Measurements from ENCODE around the gene NFIX. TPM values are rescaled to one million over a fixed set of nuclear protein-coding genes. Genes with fewer than 3 reads are reported as not detected.

The NFIX gene
- total and polyA plus RNA-seq, 9 of the 15 experiments (the other 6 are each of a cell fraction or from before 2014, with no cell fraction given) = 0.28 to 26.8 (median 5.4) TPM

DNA sequence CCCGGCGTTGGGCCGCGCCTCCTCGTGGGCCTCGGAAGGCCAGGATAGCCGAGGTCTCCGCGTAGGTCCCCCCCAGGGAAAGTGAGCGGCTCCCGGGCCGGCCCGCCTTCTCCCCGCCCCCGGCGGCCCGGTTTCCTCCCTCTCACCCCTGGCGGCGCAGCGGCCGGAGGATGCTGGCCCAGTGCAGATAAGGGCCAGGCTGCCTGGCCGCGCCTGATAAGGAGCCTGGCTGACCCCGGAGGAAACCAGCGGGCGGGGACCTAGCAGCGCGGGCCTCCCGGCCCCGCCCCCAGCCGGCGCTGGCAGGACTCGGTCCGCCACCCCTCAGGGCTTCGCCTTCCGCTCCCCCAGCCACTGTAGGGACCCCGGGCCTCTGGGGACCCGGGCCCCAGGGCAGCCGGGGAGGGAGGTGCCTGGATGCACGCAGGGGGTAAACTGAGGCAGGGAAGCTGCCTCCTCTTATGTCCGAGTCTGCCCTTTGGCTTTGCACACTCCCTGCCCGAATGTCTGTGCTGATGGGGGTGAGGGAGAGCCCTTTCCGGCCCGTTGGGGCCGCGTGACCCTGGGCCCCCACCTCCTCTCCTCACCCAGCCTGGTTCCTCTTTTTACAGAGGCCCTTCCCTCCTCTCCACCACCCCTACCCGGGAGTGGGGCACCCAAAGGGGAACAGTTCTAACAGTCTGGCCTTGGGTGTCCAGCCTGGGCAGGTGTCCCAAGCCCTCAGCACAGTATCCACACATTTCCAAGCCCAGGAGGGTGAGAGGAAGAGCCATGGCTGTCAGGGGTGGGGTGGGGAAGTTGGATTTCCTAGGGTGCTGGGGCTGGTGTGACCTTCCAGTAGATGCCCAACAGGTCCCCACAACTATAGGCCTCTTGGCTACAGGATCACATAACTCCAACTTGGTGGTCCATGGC is 107.6 kb downstream of the NFIX start, which contains the start of gene LYL1 (continued):
- TF ChIP-seq, protein P1, sequence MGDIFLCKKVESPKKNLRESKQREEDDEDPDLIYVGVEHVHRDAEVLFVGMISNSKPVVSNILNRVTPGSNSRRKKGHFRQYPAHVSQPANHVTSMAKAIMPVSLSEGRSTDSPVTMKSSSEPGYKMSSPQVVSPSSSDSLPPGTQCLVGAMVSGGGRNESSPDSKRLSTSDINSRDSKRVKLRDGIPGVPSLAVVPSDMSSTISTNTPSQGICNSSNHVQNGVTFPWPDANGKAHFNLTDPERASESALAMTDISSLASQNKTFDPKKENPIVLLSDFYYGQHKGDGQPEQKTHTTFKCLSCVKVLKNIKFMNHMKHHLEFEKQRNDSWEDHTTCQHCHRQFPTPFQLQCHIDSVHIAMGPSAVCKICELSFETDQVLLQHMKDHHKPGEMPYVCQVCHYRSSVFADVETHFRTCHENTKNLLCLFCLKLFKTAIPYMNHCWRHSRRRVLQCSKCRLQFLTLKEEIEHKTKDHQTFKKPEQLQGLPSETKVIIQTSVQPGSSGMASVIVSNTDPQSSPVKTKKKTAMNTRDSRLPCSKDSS (IDR thresholded peaks at IDR 0.05; ENCODE audit: low read depth, partially characterized antibody) = no peak
- TF ChIP-seq RBBP5 (IDR thresholded peaks at IDR 0.05; ENCODE audit: borderline replicate concordance, insufficient read depth, low read length, poor library complexity, severe bottlenecking) (peak; percentile 75), NFE2L1 (tag; IDR thresholded peaks at IDR 0.05; ENCODE audit: borderline replicate concordance, low read depth) (no peak), NCOA1 (IDR thresholded peaks at IDR 0.05; ENCODE audit: low read depth) (peak; percentile 90), NFRKB (IDR thresholded peaks at IDR 0.05; ENCODE audit: low read depth) (peak; percentile 85), DIDO1 (tag; IDR thresholded peaks at IDR 0.05; ENCODE audit: low read depth) (no peak), SNIP1 (IDR thresholded peaks at IDR 0.05; ENCODE audit: low read depth) (no peak), ZMIZ1 (IDR thresholded peaks at IDR 0.05; ENCODE audit: low read depth in 2 of 2, low read length in 2 of 2) (peak in 1 of 2 experiments; percentile 98; a peak in 2 of 4 replicates), ZNF76 (CRISPR knock-in tag; IDR thresholded peaks at IDR 0.05; ENCODE audit: borderline replicate concordance) (no peak), TFE3 (CRISPR knock-in tag; IDR thresholded peaks at IDR 0.05) (peak; percentile 67), ZNF780A (CRISPR knock-in tag; IDR thresholded peaks at IDR 0.05) (no peak), HEY1 (CRISPR knock-in tag; IDR thresholded peaks at IDR 0.05; ENCODE audit: borderline replicate concordance) (peak; percentile 85; the same call in 1 of the 2 replicates), NR3C1 (CRISPR knock-in tag; IDR thresholded peaks at IDR 0.05) (0 out of 2 replicates have a peak, but pooled peaks have one; percentile 34)
- TF ChIP-seq, protein P2, sequence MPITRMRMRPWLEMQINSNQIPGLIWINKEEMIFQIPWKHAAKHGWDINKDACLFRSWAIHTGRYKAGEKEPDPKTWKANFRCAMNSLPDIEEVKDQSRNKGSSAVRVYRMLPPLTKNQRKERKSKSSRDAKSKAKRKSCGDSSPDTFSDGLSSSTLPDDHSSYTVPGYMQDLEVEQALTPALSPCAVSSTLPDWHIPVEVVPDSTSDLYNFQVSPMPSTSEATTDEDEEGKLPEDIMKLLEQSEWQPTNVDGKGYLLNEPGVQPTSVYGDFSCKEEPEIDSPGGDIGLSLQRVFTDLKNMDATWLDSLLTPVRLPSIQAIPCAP (CRISPR knock-in tag; IDR thresholded peaks at IDR 0.05; ENCODE audit: borderline replicate concordance) = no peak
- TF ChIP-seq, protein P3, sequence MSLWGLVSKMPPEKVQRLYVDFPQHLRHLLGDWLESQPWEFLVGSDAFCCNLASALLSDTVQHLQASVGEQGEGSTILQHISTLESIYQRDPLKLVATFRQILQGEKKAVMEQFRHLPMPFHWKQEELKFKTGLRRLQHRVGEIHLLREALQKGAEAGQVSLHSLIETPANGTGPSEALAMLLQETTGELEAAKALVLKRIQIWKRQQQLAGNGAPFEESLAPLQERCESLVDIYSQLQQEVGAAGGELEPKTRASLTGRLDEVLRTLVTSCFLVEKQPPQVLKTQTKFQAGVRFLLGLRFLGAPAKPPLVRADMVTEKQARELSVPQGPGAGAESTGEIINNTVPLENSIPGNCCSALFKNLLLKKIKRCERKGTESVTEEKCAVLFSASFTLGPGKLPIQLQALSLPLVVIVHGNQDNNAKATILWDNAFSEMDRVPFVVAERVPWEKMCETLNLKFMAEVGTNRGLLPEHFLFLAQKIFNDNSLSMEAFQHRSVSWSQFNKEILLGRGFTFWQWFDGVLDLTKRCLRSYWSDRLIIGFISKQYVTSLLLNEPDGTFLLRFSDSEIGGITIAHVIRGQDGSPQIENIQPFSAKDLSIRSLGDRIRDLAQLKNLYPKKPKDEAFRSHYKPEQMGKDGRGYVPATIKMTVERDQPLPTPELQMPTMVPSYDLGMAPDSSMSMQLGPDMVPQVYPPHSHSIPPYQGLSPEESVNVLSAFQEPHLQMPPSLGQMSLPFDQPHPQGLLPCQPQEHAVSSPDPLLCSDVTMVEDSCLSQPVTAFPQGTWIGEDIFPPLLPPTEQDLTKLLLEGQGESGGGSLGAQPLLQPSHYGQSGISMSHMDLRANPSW (CRISPR knock-in tag; IDR thresholded peaks at IDR 0.05) = no peak
